GM21529 (cell line): Measurements from ENCODE around the gene PGC.
A peak's percentile ranks its signal among the peaks of the same experiment; 100 is the strongest.

ENCODE experiments used
- ATAC-seq: cut with Tn5 transposase; IDR thresholded peaks from one replicate; pipeline ENCODE4 v1.9.1; 2021; ENCODE audit not compliant: unreplicated experiment

The PGC gene

DNA sequence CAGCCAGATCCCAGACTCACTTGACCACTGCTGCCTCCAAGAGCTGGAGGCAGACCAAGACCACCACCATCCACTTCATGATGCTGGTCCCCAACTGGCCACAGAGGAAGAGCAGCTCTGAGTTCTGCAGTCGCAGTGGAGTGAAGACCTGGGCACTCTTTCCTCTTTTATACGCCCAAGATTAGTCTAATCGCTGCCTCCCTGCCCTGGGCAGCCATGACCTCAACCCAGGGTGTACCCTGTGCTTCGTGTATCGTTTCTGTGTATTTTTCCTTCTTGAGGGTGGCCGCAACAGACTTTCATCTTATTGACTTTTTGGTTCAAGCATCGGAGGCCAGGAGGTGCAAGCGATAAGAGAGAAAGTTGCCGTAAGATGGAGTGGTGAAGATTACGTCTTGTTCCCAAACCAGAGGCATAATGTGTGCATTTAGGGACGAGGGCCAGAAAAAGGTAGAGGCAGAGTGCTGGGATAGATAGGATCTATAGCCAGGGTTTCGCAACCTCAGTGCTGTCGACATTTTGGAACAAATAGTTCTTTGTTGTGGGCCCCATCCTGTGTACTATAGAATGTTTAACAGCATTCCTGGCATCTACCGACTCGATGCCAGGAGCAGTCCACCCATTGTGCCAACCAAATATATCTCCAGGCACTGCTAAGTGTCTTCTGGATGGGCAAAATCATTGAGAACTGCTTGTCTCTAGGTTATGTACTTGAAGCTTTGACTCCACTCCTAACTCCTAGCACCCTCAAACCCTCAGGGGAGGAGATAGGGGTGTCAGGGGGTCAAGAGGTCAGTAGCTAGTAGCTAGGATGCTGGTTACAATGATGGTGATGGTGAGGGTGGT is at the start of gene PGC:
PGC (minus strand) TSS at position 142 of the 846 bp plus-strand sequence; CDS start at position 79, 63 bp downstream.
- no peak for ATAC-seq

DNA sequence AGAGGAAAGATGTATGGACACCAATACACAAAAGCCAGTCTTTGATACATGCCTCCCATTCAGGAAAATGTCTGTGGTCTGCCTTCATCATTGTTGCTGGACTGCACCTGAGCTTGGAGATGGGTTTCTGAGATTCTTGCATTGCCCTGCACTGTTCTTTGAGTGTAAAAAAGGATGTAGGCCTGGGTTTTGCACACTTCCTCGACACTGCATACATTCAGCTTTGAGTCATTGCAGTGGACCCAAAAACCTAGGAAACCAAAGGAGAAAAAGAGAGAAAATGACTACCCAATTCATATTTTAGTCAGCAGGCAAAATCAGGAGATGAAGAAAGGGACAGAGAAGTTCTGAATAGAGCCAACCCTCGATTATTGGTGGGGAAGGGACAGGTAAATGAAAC is 49.3 kb upstream of the PGC start:
- no peak for ATAC-seq

DNA sequence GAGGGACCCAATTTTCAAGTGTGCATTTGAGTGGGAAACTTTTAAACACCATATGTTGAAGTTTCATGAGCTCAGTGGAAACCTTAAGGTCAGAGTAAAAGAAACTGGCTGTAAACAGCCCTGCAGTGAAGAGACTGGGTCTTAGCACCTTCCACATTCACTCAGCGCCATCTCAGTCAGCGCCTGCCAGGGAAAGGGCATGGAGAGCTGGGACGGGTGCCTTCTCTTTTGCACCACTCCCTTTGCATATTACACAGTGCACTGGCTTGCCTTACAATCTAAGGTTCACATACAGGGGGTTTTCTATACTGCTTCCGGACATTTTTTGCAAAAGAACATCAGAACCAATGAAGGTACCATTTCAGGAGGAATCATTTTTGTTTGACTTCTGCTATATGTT is 44.8 kb upstream of the PGC start:
- no peak for ATAC-seq

GRCh38 chr6:41791305-41791704 is 44.1 kb upstream of the PGC start:
- ATAC-seq = no peak

GRCh38 chr6:41790045-41790444 is 42.8 kb upstream of the PGC start:
- ATAC-seq = no peak

DNA sequence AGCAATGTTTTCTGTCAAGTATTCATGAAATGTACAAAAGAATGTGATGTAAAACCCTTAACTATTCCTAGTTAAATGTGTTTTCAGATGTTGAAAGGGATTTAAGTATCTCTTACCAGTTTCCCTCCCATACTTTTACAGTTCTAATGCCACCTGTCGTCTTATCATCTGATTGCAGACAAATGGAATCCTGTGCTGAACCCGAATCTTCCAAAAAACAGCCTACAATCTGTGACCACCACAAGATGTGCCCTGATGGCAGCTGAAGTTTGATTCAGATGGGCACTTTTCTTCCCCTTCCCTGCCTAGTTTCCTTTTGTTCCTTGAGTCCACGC is 42.2 kb upstream of the PGC start:
- ATAC-seq = no peak

DNA sequence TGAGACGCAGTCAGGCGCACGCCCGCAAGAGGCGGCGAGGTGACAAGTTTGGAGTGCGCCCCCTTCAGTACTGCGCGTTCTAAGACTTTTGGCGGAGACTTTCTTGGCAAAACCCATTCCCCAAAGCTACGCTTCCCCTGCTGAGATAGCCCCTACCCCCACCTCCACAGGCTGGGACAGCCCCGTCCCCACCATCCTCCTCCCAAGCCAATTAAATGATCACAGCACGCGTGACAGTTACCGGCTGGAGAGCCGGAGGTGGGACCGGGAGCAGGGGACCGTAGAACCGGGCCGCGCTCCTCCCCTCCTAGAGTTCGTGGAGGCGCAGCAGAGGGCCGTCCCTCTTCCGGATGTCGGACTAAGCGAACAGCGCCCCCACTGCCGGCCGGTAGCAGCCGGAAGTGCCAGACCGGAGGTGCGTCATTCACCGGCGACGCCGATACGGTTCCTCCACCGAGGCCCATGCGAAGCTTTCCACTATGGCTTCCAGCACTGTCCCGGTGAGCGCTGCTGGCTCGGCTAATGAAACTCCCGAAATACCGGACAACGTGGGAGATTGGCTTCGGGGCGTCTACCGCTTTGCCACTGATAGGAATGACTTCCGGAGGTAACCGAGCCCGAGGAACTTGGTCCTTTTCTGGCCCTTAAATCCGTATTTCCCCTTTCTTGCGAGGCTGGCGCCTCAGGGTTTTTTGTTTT is 40.2 kb upstream of the PGC start, which contains the start of gene TOMM6:
TOMM6 (plus strand) TSS at position 476 of the 699 bp plus-strand sequence; CDS start at position 480, 4 bp downstream.
- ATAC-seq = peak; percentile 82

DNA sequence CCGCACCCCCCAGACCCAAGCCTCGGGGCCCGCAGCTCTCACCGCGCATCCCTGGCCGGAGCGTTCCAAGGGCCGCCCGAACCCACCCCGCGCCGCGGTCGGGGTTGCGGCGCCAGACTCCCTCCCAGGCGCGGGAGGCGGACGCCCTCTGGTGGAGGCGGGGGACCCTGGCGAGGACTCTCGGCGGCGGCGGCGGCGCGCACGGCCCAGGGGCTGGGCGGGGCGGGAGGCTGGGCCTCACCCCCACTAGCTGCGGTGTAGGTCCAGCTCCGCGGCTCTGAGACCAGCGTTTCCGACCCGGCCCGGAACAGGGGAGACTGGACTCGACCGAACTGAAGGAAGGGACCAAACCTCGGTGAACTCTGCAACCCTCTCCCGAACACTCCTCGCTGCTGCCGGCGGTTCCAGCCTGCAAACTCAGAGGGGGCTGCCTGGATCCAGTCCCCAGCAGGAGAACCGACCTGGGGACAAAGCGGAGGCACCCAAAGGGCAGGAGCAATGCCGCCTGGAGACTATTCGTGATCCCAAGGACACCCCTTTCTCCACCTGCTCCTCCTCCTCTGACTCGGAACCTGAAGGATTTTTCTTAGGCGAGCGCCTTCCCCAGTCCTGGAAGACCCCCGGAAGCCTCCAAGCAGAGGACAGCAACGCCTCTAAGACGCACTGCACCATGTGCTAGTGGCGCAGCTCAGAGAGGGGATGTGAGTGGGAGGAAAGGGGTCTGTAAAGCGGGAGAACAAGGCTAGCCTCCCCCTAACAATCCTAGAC is 39.4 kb upstream of the PGC start:
- peak; percentile 51 for ATAC-seq

DNA sequence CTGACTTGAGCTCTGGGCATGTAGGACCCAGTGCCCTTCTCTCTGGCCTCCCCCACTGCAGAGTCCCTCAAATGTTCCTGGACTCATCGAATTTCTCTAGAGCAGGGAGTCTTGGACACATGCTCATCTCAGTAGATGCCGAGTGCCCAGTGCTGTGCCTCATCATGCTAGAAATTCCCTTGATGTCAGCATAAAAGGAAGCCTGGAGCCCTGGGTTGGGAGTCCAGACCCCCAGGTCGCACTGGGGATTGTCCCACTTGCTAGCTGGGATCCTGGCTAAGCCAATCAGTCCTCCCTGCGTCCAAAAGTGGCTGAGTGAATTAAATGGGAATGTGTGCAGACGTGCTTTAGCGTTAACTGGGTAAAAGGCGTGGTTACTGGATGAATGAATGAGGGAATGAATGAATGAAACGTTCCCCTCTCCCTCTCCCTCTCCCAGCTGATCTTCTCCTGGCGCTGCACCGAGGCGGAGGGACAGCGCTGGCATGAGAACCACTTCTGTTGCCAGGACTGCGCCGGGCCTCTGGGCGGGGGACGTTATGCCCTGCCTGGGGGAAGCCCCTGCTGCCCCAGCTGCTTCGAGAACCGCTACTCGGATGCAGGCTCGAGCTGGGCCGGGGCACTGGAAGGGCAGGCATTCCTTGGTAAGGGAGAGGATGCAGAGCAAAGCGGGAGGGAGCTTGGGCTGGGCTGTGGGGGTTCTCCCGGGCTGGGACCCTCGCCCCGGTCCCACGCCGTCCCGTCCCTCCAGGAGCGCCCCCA is 38.7 kb upstream of the PGC start:
- ATAC-seq = no peak

GRCh38 chr6:41785254-41785653 is 38.1 kb upstream of the PGC start:
- ATAC-seq = no peak

GRCh38 chr6:41784581-41785171 is 37.5 kb upstream of the PGC start:
- ATAC-seq = no peak

- no peak for ATAC-seq
Measured at GRCh38 chr6:41783106-41783780, 36.0 kb upstream of the PGC start.

DNA sequence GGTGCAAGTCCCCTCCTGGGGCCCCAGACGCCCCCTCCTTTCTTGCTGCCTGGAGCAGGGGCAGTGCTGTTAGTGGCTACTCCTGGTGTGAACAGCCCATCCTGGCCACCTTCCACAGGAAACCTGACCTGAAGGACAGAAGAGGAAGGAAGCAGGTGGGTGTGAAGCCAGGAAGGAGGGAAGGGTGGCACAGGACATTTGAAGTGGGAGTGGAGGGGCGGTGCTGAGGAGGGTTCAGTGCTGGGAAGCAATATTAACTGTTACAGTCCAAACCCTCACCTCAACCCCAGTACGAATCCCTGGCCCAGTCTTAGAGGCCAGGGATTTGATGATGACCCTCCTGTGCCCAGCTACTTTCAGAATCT is 34.2 kb upstream of the PGC start:
- no peak for ATAC-seq

- ATAC-seq = no peak
Measured at GRCh38 chr6:41780551-41781365, 33.6 kb upstream of the PGC start, which contains the start of gene PRICKLE4. PRICKLE4 (plus strand) TSS chr6:41780782; CDS start chr6:41783474, 2,692 bp downstream.

- peak; percentile 91 for ATAC-seq
Measured at GRCh38 chr6:41779788-41780550, 32.8 kb upstream of the PGC start, which contains the start of gene FRS3. FRS3 (minus strand) TSS chr6:41779900; CDS start chr6:41776987, 2,913 bp downstream.

- ATAC-seq = no peak
Measured at GRCh38 chr6:41779336-41779735, 32.1 kb upstream of the PGC start.

- no peak for ATAC-seq
Measured at GRCh38 chr6:41778895-41779294, 31.7 kb upstream of the PGC start.
